GM19372 (cell line): ENCODE measurements around the gene SUCLG2.
A peak's percentile ranks its signal among the peaks of the same experiment; 100 is the strongest.

Experiments used
- ATAC-seq: cut with Tn5 transposase; IDR thresholded peaks from one replicate; pipeline ENCODE4 v1.9.1; 2021; ENCODE audit warnings: mild to moderate bottlenecking, low read depth, moderate library complexity; ENCODE audit not compliant: unreplicated experiment

Gene SUCLG2

GRCh38 chr3:67414740-67415139 is 239.7 kb downstream of the SUCLG2 start:
- no peak for ATAC-seq

- no peak for ATAC-seq
Observed at GRCh38 chr3:67405193-67405592, 249.2 kb downstream of the SUCLG2 start.

GRCh38 chr3:67402873-67403272 is 251.5 kb downstream of the SUCLG2 start:
- no peak for ATAC-seq

GRCh38 chr3:67401921-67402320 is 252.5 kb downstream of the SUCLG2 start:
- ATAC-seq, result no peak

GRCh38 chr3:67400476-67400875 is 253.9 kb downstream of the SUCLG2 start:
- no peak for ATAC-seq

- peak; percentile 86 for ATAC-seq
Observed at GRCh38 chr3:67389176-67389575, 265.2 kb downstream of the SUCLG2 start.

- ATAC-seq, result peak; percentile 4
Observed at GRCh38 chr3:67388738-67389137, 265.7 kb downstream of the SUCLG2 start.

GRCh38 chr3:67386451-67386850 is 268.0 kb downstream of the SUCLG2 start:
- ATAC-seq, result no peak

- ATAC-seq, result no peak
Observed at GRCh38 chr3:67384760-67385397, 269.5 kb downstream of the SUCLG2 start.

GRCh38 chr3:67384016-67384415 is 270.4 kb downstream of the SUCLG2 start:
- no peak for ATAC-seq

GRCh38 chr3:67383379-67383778 is 271.0 kb downstream of the SUCLG2 start:
- no peak for ATAC-seq

- ATAC-seq, result no peak
Observed at GRCh38 chr3:67382536-67382935, 271.9 kb downstream of the SUCLG2 start.

GRCh38 chr3:67381667-67382272 is 272.6 kb downstream of the SUCLG2 start:
- no peak for ATAC-seq

GRCh38 chr3:67380118-67380517 is 274.3 kb downstream of the SUCLG2 start:
- no peak for ATAC-seq

- ATAC-seq, result no peak
Observed at GRCh38 chr3:67377299-67377698, 277.1 kb downstream of the SUCLG2 start.

GRCh38 chr3:67376416-67376815 is 278.0 kb downstream of the SUCLG2 start:
- ATAC-seq, result no peak

- ATAC-seq, result no peak
Observed at GRCh38 chr3:67375976-67376375, 278.4 kb downstream of the SUCLG2 start.

GRCh38 chr3:67362686-67363085 is 291.7 kb downstream of the SUCLG2 start:
- no peak for ATAC-seq

- no peak for ATAC-seq
Observed at GRCh38 chr3:67361770-67362169, 292.6 kb downstream of the SUCLG2 start.

GRCh38 chr3:67361323-67361722 is 293.1 kb downstream of the SUCLG2 start:
- ATAC-seq, result no peak

GRCh38 chr3:67357610-67358458 is 296.6 kb downstream of the SUCLG2 start:
- ATAC-seq, result no peak
